Measurements from ENCODE around the gene ISL2. TPM values are rescaled to one million over a fixed set of nuclear protein-coding genes. Genes with fewer than 3 reads are reported as not detected.

Gene ISL2
- total RNA-seq, 1 experiment from 2014 or later: 4.0 TPM

DNA sequence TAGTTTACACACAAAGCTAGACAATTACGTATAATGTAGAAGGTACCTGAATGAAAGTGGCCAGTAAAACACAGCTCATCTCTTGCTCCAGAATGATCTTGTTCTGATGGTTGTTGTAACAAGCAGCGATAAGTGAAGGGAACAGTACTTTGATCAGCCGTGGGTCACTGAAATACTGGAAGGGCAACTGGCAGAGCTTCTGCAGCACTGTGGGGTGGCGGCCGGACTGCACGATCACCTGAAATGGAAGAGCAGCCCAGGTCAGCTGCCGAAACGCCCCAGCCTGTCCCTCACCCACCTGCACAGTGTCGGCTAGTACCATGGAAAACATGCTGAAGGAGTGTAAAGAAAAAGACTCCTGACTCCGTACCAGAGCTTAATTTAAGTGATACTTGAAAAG, 17.3 kb downstream of the ISL2 start:
- H3K27ac ChIP-seq: no peak overlapping the region
- no peak for DNase-seq (ENCODE audit: low read depth in 1 of 2, low spot score in 2 of 2)
- H3K4me1 ChIP-seq (replicated peaks): no peaks in the 10 kb centered on the region; the same call in 1 of the 2 replicates
- H3K36me3 ChIP-seq: no peaks in the 10 kb centered on the region
- H3K9me3 ChIP-seq (replicated peaks): no peaks in the 10 kb centered on the region
- no peaks in the 10 kb centered on the region for H3K27me3 ChIP-seq (replicated peaks)
- H3K4me3 ChIP-seq: no peak overlapping the region

GRCh38 chr15:76354823-76355440, 18.4 kb downstream of the ISL2 start:
- H3K9me3 ChIP-seq (replicated peaks): no peaks in the 10 kb centered on the region
- H3K27me3 ChIP-seq (replicated peaks): no peaks in the 10 kb centered on the region
- H3K27ac ChIP-seq: no peak overlapping the region
- no peaks in the 10 kb centered on the region for H3K36me3 ChIP-seq
- no peak for DNase-seq (ENCODE audit: low read depth in 1 of 2, low spot score in 2 of 2)
- no peaks in the 10 kb centered on the region; the same call in 1 of the 2 replicates for H3K4me1 ChIP-seq (replicated peaks)
- H3K4me3 ChIP-seq: no peak overlapping the region

DNA sequence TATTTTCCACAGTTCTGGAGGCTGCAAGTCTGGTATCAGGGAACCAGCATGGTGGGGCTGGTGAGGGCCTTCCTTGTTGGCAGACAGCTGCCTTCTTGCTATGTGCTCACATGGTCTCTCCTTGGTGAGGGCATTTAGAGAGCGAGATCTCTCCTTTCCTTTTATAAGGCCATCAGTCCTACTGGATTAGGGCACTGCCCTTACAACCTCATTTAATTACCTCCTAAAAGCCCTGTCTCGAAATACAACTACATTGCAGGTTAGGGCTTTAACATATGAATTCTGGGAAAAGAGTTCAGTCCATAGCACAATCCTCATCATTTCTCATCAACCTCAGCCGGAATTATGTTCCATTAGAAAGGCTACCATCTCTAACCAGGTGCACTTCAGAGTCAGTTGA, 21.9 kb downstream of the ISL2 start:
- Histone ChIP-seq H3K4me3 (no peak overlapping the region), H3K36me3 (no peaks in the 10 kb centered on the region), H3K9me3 (replicated peaks) (no peaks in the 10 kb centered on the region), H3K27me3 (replicated peaks) (no peaks in the 10 kb centered on the region), H3K27ac (no peak overlapping the region), H3K4me1 (replicated peaks) (no peaks in the 10 kb centered on the region)
- no peak for DNase-seq (ENCODE audit: low read depth in 1 of 2, low spot score in 2 of 2)

- Histone ChIP-seq H3K36me3 (no peaks in the 10 kb centered on the region), H3K27ac (no peak overlapping the region)
- DNase-seq (ENCODE audit: low read depth in 1 of 2, low spot score in 2 of 2): no peak
These were observed 22.6 kb downstream of the ISL2 start for GRCh38 chr15:76359152-76359551.

GRCh38 chr15:76360416-76360815, 23.8 kb downstream of the ISL2 start:
- Histone ChIP-seq H3K4me3 (no peak overlapping the region), H3K27ac (no peak overlapping the region), H3K9me3 (replicated peaks) (no peaks in the 10 kb centered on the region), H3K4me1 (replicated peaks) (no peaks in the 10 kb centered on the region), H3K36me3 (no peaks in the 10 kb centered on the region), H3K27me3 (replicated peaks) (no peaks in the 10 kb centered on the region)
- DNase-seq (ENCODE audit: low read depth in 1 of 2, low spot score in 2 of 2): no peak

More at GRCh38 chr15:76359152-76359551, 22.6 kb downstream of the ISL2 start:
- Histone ChIP-seq H3K9me3 (replicated peaks) (no peaks in the 10 kb centered on the region), H3K4me1 (replicated peaks) (no peaks in the 10 kb centered on the region), H3K27me3 (replicated peaks) (no peaks in the 10 kb centered on the region), H3K4me3 (no peak overlapping the region)

- Histone ChIP-seq H3K4me3 (no peak overlapping the region), H3K9me3 (replicated peaks) (no peaks in the 10 kb centered on the region), H3K27ac (no peak overlapping the region), H3K36me3 (no peaks in the 10 kb centered on the region), H3K4me1 (replicated peaks) (no peaks in the 10 kb centered on the region), H3K27me3 (replicated peaks) (no peaks in the 10 kb centered on the region)
- DNase-seq (ENCODE audit: low read depth in 1 of 2, low spot score in 2 of 2): no peak
These were observed 26.7 kb downstream of the ISL2 start for GRCh38 chr15:76363251-76363650.

DNA sequence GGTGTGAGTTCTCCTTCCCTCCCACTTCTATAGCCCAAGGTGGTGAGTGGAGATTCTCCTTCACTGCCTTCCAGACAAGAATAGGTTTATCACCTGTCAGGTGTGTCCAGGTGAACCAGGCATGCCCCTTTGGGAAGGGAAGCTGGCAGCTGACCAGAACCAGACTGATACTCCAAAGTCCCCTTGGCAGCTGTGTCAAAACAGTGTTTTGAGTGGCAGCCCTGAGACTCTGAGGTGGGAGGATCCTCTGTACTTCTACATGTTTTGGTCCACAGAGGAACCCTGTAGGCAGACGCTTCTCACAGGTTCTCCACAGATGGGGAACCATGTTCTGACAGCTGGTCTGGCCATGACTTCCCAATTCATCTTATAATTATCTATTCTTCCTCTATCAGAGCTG, 30.1 kb downstream of the ISL2 start:
- no peak overlapping the region for H3K27ac ChIP-seq
- no peak overlapping the region for H3K4me3 ChIP-seq
- no peaks in the 10 kb centered on the region for H3K4me1 ChIP-seq (replicated peaks)
- no peaks in the 10 kb centered on the region for H3K36me3 ChIP-seq
- no peaks in the 10 kb centered on the region for H3K9me3 ChIP-seq (replicated peaks)
- no peak for DNase-seq (ENCODE audit: low read depth in 1 of 2, low spot score in 2 of 2)
- no peaks in the 10 kb centered on the region for H3K27me3 ChIP-seq (replicated peaks)

DNA sequence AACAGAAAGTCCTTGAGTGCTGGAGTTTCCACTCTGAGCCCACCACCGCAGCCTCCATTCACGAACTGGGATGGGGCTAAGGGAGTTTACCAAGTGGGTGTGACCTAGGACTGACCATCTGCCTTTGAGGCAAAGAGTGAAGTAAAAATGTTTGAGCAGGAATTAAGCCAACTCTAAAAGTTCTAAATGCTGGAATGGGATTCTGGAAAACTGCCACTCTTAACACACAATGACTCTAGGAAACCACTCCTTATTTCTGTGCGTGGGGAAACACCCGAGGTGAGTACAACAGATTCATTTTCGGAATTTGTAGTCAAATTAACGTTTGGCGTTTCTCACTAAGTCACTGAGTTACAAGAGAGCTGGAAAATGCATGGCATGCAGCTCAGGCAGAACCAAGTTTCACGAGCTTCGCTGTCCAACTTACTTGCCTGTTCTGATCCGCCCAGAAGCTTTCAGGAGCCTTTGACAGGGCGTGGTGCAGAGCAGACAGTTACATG, 31.6 kb downstream of the ISL2 start:
- H3K36me3 ChIP-seq: no peaks in the 10 kb centered on the region
- no peaks in the 10 kb centered on the region for H3K4me1 ChIP-seq (replicated peaks)
- no peak overlapping the region for H3K4me3 ChIP-seq
- no peak overlapping the region for H3K27ac ChIP-seq
- no peak for DNase-seq (ENCODE audit: low read depth in 1 of 2, low spot score in 2 of 2)
- no peaks in the 10 kb centered on the region for H3K9me3 ChIP-seq (replicated peaks)
- no peaks in the 10 kb centered on the region for H3K27me3 ChIP-seq (replicated peaks)

GRCh38 chr15:76376029-76376428, 39.5 kb downstream of the ISL2 start:
- Histone ChIP-seq H3K4me3 (no peak overlapping the region), H3K4me1 (replicated peaks) (peaks cover 7% of the 10 kb centered on the region), H3K27me3 (replicated peaks) (no peaks in the 10 kb centered on the region), H3K27ac (no peak overlapping the region), H3K9me3 (replicated peaks) (no peaks in the 10 kb centered on the region), H3K36me3 (no peaks in the 10 kb centered on the region)
- no peak for DNase-seq (ENCODE audit: low read depth in 1 of 2, low spot score in 2 of 2)

DNA sequence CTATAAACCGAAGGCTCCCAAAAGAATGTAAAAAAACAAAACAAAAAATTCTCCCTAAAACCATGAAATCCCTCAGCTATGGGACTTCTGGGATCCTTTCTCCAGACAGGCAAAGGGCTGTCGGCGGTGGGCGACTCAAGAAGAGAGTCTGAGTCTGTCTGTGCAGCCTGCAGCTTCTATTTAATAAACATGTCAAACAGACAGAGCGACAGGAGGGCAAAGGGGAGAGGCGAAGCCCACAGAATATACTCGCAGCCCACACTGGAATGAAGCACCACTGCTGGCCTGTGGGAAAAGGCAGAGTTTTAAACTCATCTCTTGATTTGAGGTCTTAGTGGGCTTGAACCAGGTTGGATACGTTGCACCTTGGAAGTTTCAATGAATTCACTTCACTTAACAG, 40.2 kb downstream of the ISL2 start:
- no peak overlapping the region for H3K27ac ChIP-seq
- H3K4me1 ChIP-seq (replicated peaks): peaks cover 7% of the 10 kb centered on the region
- no peak for DNase-seq (ENCODE audit: low read depth in 1 of 2, low spot score in 2 of 2)
- no peaks in the 10 kb centered on the region for H3K27me3 ChIP-seq (replicated peaks)
- no peaks in the 10 kb centered on the region for H3K36me3 ChIP-seq
- no peak overlapping the region for H3K4me3 ChIP-seq
- H3K9me3 ChIP-seq (replicated peaks): no peaks in the 10 kb centered on the region

GRCh38 chr15:76377217-76377616, 40.6 kb downstream of the ISL2 start:
- no peak overlapping the region for H3K27ac ChIP-seq
- no peaks in the 10 kb centered on the region for H3K9me3 ChIP-seq (replicated peaks)
- DNase-seq (ENCODE audit: low read depth in 1 of 2, low spot score in 2 of 2): no peak
- no peaks in the 10 kb centered on the region for H3K36me3 ChIP-seq
- peaks cover 7% of the 10 kb centered on the region for H3K4me1 ChIP-seq (replicated peaks)
- no peaks in the 10 kb centered on the region for H3K27me3 ChIP-seq (replicated peaks)
- no peak overlapping the region for H3K4me3 ChIP-seq

DNA sequence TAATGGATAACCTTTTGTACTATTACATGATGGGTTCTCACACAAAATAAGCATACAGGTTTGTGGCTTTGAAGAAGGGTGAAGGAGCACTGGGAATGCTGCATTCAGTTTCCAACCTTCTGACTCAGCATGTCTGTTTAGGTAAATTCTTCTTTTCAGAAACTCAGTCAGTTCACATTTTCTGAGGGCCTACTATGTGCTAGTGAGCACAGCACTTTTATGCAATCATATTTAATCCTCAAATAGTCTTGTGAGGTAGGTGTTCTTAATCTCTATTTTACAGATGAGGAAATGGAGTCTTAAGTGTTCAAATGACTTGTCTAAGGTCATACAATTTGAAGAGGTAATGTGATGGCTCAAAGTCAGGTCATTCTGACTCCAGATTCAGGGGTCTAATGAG, 41.2 kb downstream of the ISL2 start:
- no peak for DNase-seq (ENCODE audit: low read depth in 1 of 2, low spot score in 2 of 2)
- H3K36me3 ChIP-seq: no peaks in the 10 kb centered on the region

GRCh38 chr15:76378691-76379090, 42.1 kb downstream of the ISL2 start:
- DNase-seq (ENCODE audit: low read depth in 1 of 2, low spot score in 2 of 2): no peak
- no peaks in the 10 kb centered on the region for H3K9me3 ChIP-seq (replicated peaks)
- peaks cover 7% of the 10 kb centered on the region for H3K4me1 ChIP-seq (replicated peaks)
- no peaks in the 10 kb centered on the region for H3K27me3 ChIP-seq (replicated peaks)
- no peak overlapping the region for H3K27ac ChIP-seq
- H3K36me3 ChIP-seq: no peaks in the 10 kb centered on the region
- H3K4me3 ChIP-seq: no peak overlapping the region

More for the DNA sequence above, 41.2 kb downstream of the ISL2 start:
- peaks cover 7% of the 10 kb centered on the region for H3K4me1 ChIP-seq (replicated peaks)
- H3K27me3 ChIP-seq (replicated peaks): no peaks in the 10 kb centered on the region
- H3K27ac ChIP-seq: no peak overlapping the region
- H3K4me3 ChIP-seq: no peak overlapping the region
- no peaks in the 10 kb centered on the region for H3K9me3 ChIP-seq (replicated peaks)

GRCh38 chr15:76380249-76380648, 43.7 kb downstream of the ISL2 start:
- peak in 1 of 2 experiments; percentile 5 for DNase-seq (ENCODE audit: low read depth in 1 of 2, low spot score in 2 of 2)
- Histone ChIP-seq H3K27me3 (replicated peaks) (no peaks in the 10 kb centered on the region), H3K4me1 (replicated peaks) (peaks cover 7% of the 10 kb centered on the region), H3K27ac (no peak overlapping the region), H3K36me3 (no peaks in the 10 kb centered on the region), H3K9me3 (replicated peaks) (no peaks in the 10 kb centered on the region), H3K4me3 (no peak overlapping the region)

- peaks cover 7% of the 10 kb centered on the region for H3K4me1 ChIP-seq (replicated peaks)
- H3K9me3 ChIP-seq (replicated peaks): no peaks in the 10 kb centered on the region
- H3K27me3 ChIP-seq (replicated peaks): no peaks in the 10 kb centered on the region
- no peak overlapping the region for H3K4me3 ChIP-seq
- H3K36me3 ChIP-seq: no peaks in the 10 kb centered on the region
- no peak overlapping the region for H3K27ac ChIP-seq
- DNase-seq (ENCODE audit: low read depth in 1 of 2, low spot score in 2 of 2): no peak
These were observed 44.8 kb downstream of the ISL2 start for GRCh38 chr15:76381366-76381765.
